Measurements from ENCODE around the gene STAG1. TPM values are rescaled to one million over a fixed set of nuclear protein-coding genes. Genes with fewer than 3 reads are reported as not detected.
"Not testable (repeated sequence)": the region's sequence is repeated elsewhere in the genome, so short reads cannot be mapped to it uniquely, and the experiment has no call there.

Gene STAG1
- total RNA-seq, 1 donor from 2014 or later: 23.3 TPM

- DNase-seq (ENCODE audit: extremely low read depth, low read depth, low spot score): no peak
Measured at GRCh38 chr3:136606990-136607389, 145.2 kb downstream of the STAG1 start.

- not testable (repeated sequence) for DNase-seq (ENCODE audit: extremely low read depth, low read depth, low spot score)
Measured at GRCh38 chr3:136606216-136606615, 146.0 kb downstream of the STAG1 start.

- DNase-seq (ENCODE audit: extremely low read depth, low read depth, low spot score): no peak
Measured at GRCh38 chr3:136604961-136605360, 147.2 kb downstream of the STAG1 start.

GRCh38 chr3:136602818-136603217, 149.4 kb downstream of the STAG1 start:
- no peak for DNase-seq (ENCODE audit: extremely low read depth, low read depth, low spot score)

GRCh38 chr3:136595913-136596697, 156.1 kb downstream of the STAG1 start:
- DNase-seq (ENCODE audit: extremely low read depth, low read depth, low spot score): no peak

GRCh38 chr3:136586580-136586979, 165.6 kb downstream of the STAG1 start:
- no peak for DNase-seq (ENCODE audit: extremely low read depth, low read depth, low spot score)

GRCh38 chr3:136584728-136585127, 167.4 kb downstream of the STAG1 start:
- DNase-seq (ENCODE audit: extremely low read depth, low read depth, low spot score): no peak

- DNase-seq (ENCODE audit: extremely low read depth, low read depth, low spot score): no peak
Measured at GRCh38 chr3:136583823-136584222, 168.4 kb downstream of the STAG1 start.

- no peak for DNase-seq (ENCODE audit: extremely low read depth, low read depth, low spot score)
Measured at GRCh38 chr3:136577791-136578190, 174.4 kb downstream of the STAG1 start.

- no peak for DNase-seq (ENCODE audit: extremely low read depth, low read depth, low spot score)
Measured at GRCh38 chr3:136576279-136577009, 175.7 kb downstream of the STAG1 start.

- DNase-seq (ENCODE audit: extremely low read depth, low read depth, low spot score): no peak
Measured at GRCh38 chr3:136567599-136568188, 184.5 kb downstream of the STAG1 start.

GRCh38 chr3:136564962-136565361, 187.2 kb downstream of the STAG1 start:
- not testable (repeated sequence) for DNase-seq (ENCODE audit: extremely low read depth, low read depth, low spot score)

- no peak for DNase-seq (ENCODE audit: extremely low read depth, low read depth, low spot score)
Measured at GRCh38 chr3:136562026-136562425, 190.2 kb downstream of the STAG1 start.

GRCh38 chr3:136559896-136560295, 192.3 kb downstream of the STAG1 start:
- DNase-seq (ENCODE audit: extremely low read depth, low read depth, low spot score): no peak

- DNase-seq (ENCODE audit: extremely low read depth, low read depth, low spot score): not testable (repeated sequence)
Measured at GRCh38 chr3:136549461-136549860, 202.7 kb downstream of the STAG1 start.

- DNase-seq (ENCODE audit: extremely low read depth, low read depth, low spot score): no peak
Measured at GRCh38 chr3:136547293-136547692, 204.9 kb downstream of the STAG1 start.

- DNase-seq (ENCODE audit: extremely low read depth, low read depth, low spot score): no peak
Measured at GRCh38 chr3:136546720-136547119, 205.5 kb downstream of the STAG1 start.

GRCh38 chr3:136545664-136546268, 206.4 kb downstream of the STAG1 start:
- no peak for DNase-seq (ENCODE audit: extremely low read depth, low read depth, low spot score)

- no peak for DNase-seq (ENCODE audit: extremely low read depth, low read depth, low spot score)
Measured at GRCh38 chr3:136544532-136544931, 207.6 kb downstream of the STAG1 start.

- DNase-seq (ENCODE audit: extremely low read depth, low read depth, low spot score): no peak
Measured at GRCh38 chr3:136543385-136543784, 208.8 kb downstream of the STAG1 start.

- no peak for DNase-seq (ENCODE audit: extremely low read depth, low read depth, low spot score)
Measured at GRCh38 chr3:136535906-136536305, 216.3 kb downstream of the STAG1 start.

Data from glomerular endothelial cell (primary cell).